GM19043 (cell line): ENCODE data around the gene USP13.
A peak's percentile ranks its signal among the peaks of the same experiment; 100 is the strongest.
"Not testable (repeated sequence)": the region's sequence is repeated elsewhere in the genome, so short reads cannot be mapped to it uniquely, and the experiment has no call there.

Source experiments
- ATAC-seq: cut with Tn5 transposase; IDR thresholded peaks from one replicate; pipeline ENCODE4 v1.9.1; 2021; ENCODE audit warnings: low read depth; ENCODE audit not compliant: unreplicated experiment

The USP13 gene

GRCh38 chr3:179652447-179653095 lies at the start of gene USP13:
Gene USP13 (plus strand): TSS chr3:179653040. CDS start chr3:179653226, 186 bp downstream.
- peak; percentile 46 for ATAC-seq

- ATAC-seq: no peak
Observed at GRCh38 chr3:179603321-179603720, 49.5 kb upstream of the USP13 start.

- no peak for ATAC-seq
Observed at GRCh38 chr3:179603831-179604230, 49.0 kb upstream of the USP13 start.

- peak; percentile 96 for ATAC-seq
Observed at GRCh38 chr3:179604321-179605078, 48.3 kb upstream of the USP13 start, which contains the start of the genes MRPL47 and NDUFB5. Gene MRPL47 (minus strand): TSS chr3:179604638. CDS start chr3:179604624, 14 bp downstream. Gene NDUFB5 (plus strand): TSS chr3:179604794. CDS start chr3:179604816, 22 bp downstream.

- no peak for ATAC-seq
Observed at GRCh38 chr3:179606534-179607085, 46.2 kb upstream of the USP13 start.

GRCh38 chr3:179608931-179609720 lies 43.7 kb upstream of the USP13 start:
- peak; percentile 54 for ATAC-seq

GRCh38 chr3:179610066-179610465 lies 42.8 kb upstream of the USP13 start:
- no peak for ATAC-seq

- no peak for ATAC-seq
Observed at GRCh38 chr3:179613807-179614206, 39.0 kb upstream of the USP13 start.

- ATAC-seq: no peak
Observed at GRCh38 chr3:179615458-179616173, 37.2 kb upstream of the USP13 start.

GRCh38 chr3:179622023-179622422 lies 30.8 kb upstream of the USP13 start:
- ATAC-seq: no peak

- no peak for ATAC-seq
Observed at GRCh38 chr3:179624451-179624850, 28.4 kb upstream of the USP13 start.

GRCh38 chr3:179630753-179631451 lies 21.9 kb upstream of the USP13 start:
- ATAC-seq: no peak

GRCh38 chr3:179640469-179640868 lies 12.4 kb upstream of the USP13 start:
- no peak for ATAC-seq

- no peak for ATAC-seq
Observed at GRCh38 chr3:179642871-179643270, 10.0 kb upstream of the USP13 start.

GRCh38 chr3:179643837-179644236 lies 9.0 kb upstream of the USP13 start:
- not testable (repeated sequence) for ATAC-seq

- no peak for ATAC-seq
Observed at GRCh38 chr3:179646177-179646576, 6.7 kb upstream of the USP13 start.

- ATAC-seq: no peak
Observed at GRCh38 chr3:179651687-179652446, 973 bp upstream of the USP13 start.

GRCh38 chr3:179653096-179653797 lies 407 bp downstream of the USP13 start:
- peak; percentile 50 for ATAC-seq
